NCI-H1105 treated with DMSO at 0.1 percent for 48 hours (cell line): ENCODE measurements around the gene DPP6.

ENCODE experiments used
- DNase-seq: peaks from one replicate; lab custom pipeline; 2025; lab: John Stamatoyannopoulos, UW

The DPP6 gene

DNA sequence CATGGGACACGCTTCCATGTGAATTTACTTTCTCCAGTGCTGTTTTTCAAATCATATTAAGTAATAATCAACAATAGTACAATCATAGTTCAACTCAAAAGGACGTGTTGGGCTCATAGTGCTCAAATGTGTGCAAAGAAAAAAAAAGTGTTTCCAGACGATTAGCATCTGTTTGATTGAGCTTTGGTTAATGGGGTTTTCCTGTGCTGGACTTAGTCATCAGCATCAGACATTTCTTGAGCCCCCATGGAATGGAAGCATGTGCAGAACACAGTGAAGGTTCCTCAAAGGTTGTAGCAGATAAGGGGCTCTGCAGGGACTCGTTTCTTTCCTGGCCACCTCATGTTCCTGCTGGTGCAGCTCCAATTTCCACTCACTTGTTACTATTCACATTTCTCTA is 716.8 kb downstream of the DPP6 start:
- DNase-seq, result no peak

DNA sequence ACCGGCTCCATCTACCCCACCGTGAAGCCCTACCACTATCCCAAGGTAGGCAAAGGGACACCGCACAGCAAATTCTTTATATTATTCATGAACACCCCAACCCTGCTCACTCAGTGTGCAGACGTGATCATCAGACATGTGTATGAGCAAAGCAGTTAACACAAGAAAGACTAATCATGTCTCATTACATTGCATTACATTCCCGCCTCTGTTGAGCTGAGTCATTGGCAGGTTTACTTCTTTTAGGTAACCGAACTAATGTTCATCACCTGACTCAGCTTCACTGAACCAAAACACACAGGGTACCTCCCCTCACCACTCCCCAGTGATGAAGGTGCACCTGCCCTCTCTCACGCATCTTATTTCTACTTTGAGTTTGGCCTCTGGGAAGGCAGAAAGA is 717.3 kb downstream of the DPP6 start:
- DNase-seq, result no peak

DNA sequence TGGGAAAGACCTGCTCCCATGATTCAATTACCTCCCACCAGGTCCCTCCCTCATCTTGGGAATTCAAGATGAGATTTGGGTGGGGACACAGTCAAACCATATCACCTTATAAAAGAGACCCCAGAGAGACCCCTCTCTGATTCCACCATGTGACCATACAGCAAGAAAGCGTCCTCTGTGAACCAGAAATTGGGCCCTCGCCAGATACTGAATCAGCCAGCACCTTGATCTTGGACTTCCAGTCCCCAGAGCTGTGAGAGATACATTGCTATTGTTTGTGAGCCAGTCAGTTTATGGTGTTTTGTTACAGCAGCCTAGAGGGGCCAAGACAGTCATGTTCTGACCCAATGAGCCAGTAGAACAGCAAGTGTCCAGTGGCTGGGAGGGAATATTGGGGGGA is 718.2 kb downstream of the DPP6 start:
- DNase-seq, result no peak

DNA sequence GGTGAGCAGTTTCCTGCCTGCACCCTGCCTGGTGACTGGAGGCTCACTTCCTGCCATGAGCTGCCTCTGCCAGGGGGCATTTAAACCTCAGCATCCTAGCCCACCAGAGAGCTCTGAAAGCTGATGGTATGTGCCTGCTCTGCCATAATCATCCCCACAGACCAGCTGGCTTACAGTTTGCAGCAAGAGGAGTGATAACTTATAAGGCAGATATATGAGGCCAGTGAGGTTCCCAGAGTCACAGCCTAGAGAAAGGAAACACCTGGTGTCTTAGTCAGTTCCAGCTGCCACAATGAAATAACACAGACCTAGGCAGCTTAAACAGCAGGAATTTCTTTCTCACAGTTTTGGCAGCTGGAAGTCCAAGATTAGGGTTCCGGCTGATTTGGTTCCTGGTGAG is 718.8 kb downstream of the DPP6 start:
- no peak for DNase-seq

DNA sequence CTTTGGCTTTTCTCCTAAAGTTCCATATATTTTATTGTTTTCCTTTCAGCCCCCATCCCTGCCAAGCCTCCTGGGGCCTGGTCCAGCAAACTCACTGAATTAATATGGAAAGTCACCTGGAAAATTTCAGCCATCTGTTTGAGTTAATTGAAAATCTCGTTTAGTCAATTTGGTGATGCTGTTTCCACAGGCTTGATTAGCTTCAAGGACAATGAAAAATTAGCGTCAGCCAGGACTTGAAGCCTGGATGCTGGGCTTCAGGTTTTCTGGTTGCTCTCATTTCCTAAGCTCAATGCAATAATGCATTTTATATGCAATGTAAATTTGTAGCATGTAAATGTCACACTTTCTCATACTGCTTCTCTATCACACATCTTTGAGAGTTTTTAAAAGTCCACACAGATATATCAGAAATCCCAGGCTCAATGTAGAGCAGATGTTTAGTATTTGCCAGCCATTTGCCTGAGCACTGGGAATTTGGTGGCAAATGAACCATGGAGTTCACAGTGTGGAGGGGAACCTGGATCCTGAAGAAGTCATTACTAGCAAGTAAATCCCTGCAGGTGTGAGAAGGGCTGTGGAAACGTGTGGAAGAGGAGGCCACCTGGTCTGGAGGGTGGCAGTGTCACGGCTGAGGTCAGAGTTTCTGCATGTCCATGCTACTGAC is 722.2 kb downstream of the DPP6 start:
- no peak for DNase-seq

DNA sequence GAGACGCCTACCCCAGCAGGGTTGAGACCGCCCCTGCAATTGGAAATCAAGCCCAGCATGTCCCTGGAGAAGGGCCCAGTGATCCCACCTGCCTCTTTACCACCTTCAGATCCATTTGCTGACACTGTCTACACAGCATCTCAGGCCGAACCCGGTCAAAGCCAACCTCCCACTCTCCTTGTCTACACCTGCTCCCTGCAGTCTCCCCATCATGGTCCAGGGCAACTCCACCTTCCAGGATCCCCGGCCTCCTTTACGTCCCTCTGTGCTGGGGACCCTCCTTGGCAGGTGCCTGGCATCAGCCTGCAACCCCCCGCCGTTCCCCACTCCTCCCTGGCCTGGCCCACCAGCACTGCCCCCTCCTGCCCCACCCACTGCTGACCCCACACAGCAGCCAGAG is 723.5 kb downstream of the DPP6 start:
- DNase-seq, result no peak

DNA sequence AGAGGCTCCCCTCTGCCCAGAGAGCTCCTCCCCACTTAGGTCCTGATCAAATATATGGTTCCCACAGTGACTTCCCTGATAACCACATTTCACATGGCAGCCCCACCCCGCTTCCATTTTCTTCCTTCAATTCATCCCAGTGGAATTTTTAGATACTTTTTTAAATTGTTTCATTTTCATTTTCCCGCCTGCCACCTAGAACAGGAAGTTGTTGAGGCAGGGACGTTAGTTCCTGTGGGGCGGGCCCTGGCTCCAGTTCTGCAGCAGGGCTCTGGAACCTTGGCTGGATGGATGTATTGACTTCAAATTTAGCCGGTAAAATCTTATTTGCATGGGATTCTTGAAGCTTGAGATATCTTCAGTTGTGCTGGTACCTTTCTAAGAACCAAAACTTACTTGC is 724.2 kb downstream of the DPP6 start:
- no peak for DNase-seq

DNA sequence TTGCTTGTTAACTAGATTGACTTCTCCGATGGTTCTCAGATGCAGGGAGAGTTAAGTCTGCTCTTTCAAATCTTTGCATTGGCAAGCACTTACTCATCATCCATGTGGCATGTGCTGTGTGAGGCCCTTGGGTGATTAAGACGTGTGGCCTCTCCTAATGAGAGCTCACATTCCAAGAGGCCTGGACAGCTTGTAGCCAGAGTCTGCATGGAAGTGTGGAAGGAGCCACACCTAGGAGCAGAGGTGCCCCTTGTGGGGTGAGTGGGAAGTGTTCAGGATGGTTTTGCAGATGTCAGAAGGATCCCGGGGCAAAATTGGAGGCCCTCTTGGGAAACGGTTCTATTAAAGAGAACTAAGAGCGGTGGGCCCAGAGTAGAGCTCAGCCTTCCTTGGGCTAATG is 724.8 kb downstream of the DPP6 start:
- no peak for DNase-seq

DNA sequence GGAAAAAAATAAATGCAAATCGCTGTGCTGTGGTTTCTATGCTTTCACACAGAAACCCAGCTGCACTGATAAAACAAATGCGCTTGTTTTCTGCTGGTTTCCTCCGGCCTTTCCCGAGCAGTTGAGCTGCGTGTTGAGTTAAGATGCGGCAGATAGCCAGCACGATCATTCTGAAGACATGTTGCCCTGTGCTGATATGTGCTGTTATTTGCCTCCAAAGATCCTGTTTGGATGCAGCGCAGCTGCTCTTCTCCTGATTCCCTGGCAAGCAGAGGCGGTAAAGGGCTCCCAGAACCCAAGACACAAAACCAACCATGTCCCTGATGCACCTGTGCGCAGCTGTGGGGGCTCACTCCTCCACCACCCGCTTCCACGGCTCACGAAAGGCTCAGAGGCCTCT is 725.3 kb downstream of the DPP6 start:
- no peak for DNase-seq

DNA sequence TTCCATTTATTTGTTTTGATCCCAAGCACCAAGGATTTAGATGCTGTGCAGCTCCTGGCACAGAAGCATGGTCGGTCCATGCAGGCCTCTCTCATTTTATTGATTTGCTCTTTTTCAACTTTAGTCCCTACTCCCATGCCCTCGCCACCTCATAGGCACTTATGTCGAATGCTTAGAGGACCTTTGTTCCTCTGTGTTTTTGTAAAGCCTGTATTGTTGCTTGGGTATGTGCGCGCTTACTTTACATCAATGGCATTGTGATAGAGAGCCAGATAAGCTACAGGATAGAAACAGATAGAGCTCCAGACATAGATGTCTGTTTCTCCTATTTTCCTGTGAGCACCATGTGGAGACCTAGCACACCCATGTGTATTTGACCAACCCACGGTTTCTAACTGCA is 725.7 kb downstream of the DPP6 start:
- no peak for DNase-seq

DNA sequence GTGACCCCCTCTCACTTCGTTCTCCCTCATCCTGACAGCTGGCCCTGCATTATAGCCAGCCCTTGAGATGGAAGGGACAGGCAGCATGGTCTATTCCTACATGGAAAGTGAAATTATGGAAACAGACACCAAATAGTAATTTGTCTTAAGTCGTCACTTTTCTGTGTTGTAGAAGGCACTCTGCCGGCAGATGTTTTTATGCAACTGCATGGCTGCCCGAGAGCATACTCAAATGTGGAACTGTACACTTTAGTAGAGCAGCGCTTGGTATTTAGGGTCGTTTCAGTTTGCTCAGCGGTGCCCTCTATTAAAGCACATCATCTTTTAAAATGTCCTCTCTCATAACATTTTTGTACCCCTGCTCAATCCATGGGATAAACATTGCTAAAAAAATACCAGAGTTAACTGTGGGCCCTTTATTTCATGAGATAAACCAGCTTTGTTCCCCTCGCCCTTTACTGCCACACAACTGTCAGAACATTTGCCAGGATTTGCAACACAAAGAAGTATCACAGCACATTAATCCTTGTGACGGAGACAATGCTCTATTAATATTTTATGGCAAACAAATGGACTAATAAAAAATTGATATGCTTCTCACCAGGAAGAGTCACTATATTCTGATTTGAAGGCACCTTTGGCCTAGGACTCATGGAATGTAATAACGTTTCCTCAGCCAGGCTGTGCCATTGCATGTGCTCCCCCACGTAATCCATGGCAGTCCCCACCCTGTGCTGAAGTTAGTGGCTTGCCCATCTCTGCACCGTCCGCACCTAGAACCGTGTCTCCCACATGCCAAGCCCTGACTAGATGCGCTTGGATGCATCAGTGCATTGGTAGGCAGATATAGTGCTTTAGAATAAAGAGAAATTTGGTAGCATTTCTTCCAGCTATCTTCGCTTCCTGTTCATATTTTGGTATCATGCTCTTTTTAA is 729.4 kb downstream of the DPP6 start:
- DNase-seq, result no peak

DNA sequence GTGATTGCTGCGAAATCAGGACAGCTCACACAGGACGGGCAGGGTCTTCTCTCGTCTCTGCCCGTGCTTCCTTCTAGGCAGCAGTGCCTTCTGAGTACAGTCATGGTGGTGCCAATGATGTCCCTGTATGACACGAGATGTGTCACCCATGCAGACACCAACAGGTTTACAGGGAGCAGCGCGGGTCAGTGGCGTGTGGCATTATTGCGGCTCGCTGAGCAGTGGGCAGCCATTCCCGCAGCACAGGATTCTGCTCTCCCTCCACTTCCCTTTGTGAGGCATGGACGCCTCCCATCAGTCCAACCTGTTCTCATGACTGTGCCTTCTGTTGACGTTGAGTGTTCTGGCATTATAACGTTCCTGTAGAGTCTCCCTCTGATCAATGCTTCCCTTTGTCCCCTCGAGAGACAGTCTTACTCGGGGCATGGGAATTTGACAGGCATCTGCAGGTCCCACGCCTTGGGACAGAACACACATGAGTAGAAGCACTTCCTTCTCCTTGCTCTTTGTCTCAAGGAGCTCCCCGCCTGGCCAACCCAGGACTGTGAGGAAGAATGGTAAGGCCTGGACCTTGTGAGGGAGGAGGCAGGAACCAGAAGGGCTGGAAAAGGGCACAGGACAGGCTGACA is 731.2 kb downstream of the DPP6 start:
- no peak for DNase-seq

DNA sequence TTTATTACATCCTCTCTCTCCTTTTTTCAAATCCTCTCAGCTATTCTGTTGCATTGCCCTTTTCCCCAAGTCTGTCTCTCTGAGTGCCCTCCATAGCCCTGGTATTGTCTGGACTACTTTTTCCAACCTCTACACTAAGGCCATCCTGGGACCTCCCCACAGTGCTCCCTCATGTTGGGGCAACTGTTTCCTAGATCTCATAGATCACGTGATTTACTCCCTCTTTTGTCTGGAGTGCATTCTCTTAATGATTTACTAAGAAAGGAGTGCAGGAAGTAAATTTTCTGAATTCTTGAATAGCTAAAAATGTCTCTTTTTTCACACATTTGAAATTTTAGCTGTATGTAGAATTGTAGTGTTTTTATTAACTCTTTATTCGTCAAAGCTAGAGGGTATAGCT is 733.7 kb downstream of the DPP6 start:
- no peak for DNase-seq

DNA sequence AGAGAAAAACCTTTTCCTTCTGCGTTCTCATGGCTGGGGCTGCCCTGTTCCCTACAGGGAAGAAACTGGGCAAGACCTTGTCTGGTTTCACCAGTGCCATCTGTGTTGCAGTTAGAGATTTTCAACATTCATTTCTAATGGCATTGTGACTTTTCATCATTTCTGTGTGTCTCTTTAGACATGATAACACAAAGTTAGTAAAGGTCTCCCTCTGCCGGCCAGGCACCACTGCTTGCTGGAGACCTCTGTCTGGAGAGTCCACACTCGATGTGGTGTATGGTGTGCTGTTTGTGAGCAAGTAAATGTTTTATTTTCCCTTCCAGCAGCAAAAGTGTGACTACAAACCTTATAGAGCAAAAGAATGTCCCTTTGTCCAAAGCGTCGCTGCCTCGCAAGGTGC is 737.2 kb downstream of the DPP6 start:
- DNase-seq, result no peak

DNA sequence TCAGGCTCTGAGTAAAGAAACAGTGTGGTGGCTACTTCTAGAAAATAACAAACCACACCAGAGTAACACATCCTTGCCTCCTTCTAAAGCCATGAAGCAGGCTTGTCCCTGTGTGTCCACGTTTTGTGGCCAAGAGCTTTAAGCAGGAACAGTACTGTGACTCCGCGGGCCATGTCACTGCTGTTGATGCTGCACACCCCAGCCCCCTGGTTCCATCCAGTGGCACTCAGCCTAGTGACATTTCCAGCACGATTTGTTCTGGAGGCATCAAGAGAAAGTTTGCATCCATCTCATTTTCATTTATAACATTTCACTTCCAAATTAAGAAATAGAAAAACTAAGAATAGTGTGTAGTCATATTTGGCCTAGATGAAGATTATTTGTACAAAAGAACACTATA is 739.4 kb downstream of the DPP6 start:
- DNase-seq, result no peak

DNA sequence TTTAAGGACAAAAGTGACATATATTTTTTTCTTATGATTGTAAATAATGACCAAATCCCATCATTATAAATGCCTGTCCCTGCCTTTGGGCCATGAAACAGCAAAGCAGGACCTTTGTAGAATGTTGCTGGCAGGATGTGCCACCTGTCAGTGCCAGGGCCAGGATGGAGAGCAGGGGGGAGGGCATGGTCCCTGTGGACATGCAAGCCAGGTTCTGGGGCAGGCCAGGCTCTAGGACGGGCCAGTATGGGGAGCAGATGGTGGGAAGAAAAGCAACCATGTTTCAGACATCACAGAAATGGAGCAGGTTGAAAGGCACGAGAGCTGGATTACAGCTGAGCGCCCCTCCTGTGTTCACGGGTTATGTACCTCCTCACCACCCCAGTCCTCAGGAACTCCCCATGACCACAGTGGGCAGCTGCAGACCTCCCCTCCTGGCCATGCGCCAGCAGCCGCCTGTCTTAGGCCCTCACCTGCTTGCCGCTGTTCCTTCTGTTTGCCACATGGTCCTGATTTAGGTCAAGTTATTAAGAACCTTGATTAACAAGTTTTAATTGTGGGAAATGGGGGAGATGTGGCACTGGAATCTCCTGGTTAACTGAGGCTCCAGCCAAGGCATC is 740.3 kb downstream of the DPP6 start:
- DNase-seq, result peak; percentile 7

DNA sequence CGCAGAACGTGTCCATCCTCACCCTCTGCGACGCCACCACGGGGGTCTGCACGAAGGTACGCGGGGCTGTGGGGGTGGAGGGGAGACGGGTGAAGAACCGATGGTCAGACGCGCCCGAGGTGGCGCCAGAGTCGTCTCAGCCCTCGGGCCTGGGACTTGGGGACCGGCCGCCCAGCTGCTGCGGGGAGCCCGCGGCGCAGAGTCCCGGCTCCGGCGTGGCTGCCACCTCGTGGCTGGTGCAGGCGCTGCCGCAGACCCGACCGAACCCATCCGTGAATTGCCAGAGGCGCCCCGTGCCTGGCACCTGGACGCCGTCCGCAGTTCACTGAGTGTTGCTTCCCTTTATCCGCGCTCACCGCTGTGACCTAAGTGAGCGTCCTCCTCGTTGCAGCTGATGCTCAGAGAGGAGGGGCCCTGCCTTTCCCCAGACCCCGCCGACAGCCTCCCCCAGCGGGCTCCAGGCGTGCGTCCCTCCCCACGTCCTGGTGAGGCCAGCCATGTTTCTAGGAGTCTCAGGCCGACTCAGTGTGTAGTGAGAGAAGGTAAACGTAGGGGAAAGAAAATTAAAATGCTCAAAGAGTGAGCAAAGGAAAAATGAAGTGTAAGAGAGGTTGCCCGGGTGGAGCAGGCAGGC is 742.1 kb downstream of the DPP6 start:
- DNase-seq, result no peak

DNA sequence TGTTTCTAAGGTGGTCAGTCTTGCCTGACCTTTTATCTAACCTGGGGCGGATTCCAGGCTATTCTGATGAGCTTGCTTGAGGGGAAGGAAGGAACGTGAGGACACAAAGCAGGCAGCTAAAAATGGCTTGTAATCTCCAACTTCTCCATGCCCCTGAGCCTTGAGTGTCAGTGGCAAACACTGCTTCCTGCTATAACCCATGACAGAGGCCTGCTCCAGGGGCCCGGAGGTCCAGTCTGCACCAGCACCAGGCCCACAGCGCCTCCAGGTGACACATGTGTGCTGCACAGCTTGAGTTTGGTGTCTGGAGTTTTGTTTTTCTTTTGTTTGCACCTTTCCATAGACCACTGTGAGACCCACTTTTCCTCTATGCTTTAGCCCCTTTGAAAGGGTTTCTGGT is 742.8 kb downstream of the DPP6 start:
- no peak for DNase-seq

DNA sequence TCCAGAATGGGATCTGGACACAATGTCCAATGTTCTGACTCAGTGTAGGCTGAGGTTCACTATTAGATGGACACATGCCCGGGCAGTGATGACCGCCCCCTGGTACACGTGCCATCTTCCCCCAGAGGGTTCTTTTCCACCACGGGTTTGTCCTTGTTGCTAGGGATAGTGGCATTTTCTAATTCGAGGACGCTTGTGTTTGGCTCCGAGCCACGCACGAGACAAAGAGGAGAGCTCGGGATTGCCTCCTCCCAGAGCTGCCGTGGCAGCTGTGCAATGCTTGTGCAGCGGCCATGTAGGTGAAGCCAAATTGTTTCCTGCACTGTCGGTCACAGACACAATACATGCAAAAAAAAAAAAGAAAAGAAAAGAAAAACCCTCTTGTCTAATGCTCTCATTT is 743.2 kb downstream of the DPP6 start:
- DNase-seq, result peak; percentile 79

DNA sequence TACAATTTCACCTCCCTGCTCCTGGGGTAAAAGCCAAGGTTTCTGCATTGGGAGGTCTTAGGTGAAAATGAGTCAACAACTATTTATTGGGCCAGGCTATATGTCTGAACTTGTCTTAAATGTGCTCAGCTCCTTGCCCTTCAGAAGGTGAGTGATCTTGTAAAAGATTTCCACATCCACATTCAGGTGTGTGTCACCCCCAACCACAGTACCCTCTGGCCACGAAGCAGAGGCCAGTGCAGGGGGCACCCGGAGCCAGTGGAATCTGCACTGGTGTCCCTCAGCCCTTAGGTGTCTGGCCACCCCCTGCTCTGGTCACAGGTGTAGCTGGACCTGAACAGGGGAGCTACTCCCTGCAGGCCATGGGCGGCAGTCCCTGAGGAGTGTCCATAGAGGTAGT is 752.3 kb downstream of the DPP6 start:
- DNase-seq, result no peak

DNA sequence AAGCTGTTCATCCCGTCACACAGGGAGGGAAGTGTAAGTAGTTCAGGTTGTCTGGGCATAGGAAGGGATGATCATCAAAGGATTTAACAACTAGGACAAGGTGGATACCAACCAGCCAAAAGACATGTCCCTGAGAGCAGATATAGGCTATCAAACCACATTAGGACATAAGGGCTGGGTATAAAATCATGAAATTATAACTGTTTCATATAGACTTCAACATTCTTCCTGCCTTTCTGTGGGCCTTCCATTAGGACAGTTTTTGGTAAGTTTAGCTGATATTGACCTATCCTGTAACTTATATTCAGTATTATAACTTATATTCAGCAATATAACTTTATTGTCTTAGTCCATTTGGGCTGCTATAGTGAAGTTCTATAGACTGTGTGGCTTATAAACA is 759.8 kb downstream of the DPP6 start:
- DNase-seq, result no peak

DNA sequence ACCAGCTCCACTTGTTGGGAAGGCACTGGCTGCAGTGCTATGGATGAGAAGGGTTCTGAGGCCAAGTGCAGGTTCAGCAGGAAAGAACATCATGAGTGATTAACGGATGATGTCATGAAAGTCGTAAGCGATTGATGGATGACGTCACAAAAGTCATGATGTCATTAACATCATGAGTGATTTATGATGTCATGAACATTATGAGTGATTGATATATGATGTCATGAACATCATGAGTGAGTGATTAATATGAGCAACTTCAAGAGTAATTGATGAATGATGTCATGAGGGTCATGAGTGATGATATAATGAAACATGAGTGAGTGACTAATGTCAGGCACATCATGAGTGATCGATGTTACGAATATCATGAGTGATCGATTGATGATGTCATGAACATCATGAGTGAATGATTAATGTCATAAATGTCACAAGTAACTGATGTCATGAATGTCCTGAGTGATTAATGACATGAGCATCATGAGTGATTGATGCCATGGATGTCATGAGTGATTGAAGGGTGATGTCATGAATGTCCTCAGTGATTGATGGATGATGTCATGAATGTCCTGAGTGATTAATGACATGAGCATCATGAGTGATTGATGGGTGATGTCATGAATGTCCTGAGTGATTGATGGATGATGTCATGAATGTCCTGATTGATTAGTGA is 765.2 kb downstream of the DPP6 start:
- DNase-seq, result no peak
